Activated gamma-delta T cell (primary cell): ENCODE data around the gene CTRL.
A peak's percentile ranks its signal among the peaks of the same experiment; 100 is the strongest.
"Not testable (repeated sequence)": the region's sequence is repeated elsewhere in the genome, so short reads cannot be mapped to it uniquely, and the experiment has no call there.

Experiments
- DNase-seq: peaks from one replicate; lab custom pipeline; 2025; lab: John Stamatoyannopoulos, UW

Gene CTRL

GRCh38 chr16:67924140-67924906 lies 7.3 kb downstream of the CTRL start:
- DNase-seq: no peak

GRCh38 chr16:67923414-67924116 lies 8.1 kb downstream of the CTRL start:
- DNase-seq: no peak

GRCh38 chr16:67922740-67923139 lies 8.9 kb downstream of the CTRL start:
- DNase-seq: no peak

- no peak for DNase-seq
Measured at GRCh38 chr16:67922221-67922620, 9.4 kb downstream of the CTRL start.

GRCh38 chr16:67919622-67920221 lies 11.9 kb downstream of the CTRL start:
- DNase-seq: no peak

GRCh38 chr16:67917852-67918236 lies 13.8 kb downstream of the CTRL start:
- no peak for DNase-seq

- no peak for DNase-seq
Measured at GRCh38 chr16:67917140-67917851, 14.4 kb downstream of the CTRL start.

- no peak for DNase-seq
Measured at GRCh38 chr16:67915831-67916723, 15.6 kb downstream of the CTRL start.

- not testable (repeated sequence) for DNase-seq
Measured at GRCh38 chr16:67915496-67915769, 16.2 kb downstream of the CTRL start.

- no peak for DNase-seq
Measured at GRCh38 chr16:67914758-67915495, 16.7 kb downstream of the CTRL start.

- DNase-seq: no peak
Measured at GRCh38 chr16:67910158-67910557, 21.5 kb downstream of the CTRL start.

GRCh38 chr16:67909056-67909742 lies 22.5 kb downstream of the CTRL start:
- no peak for DNase-seq

- no peak for DNase-seq
Measured at GRCh38 chr16:67907397-67908180, 24.1 kb downstream of the CTRL start.

- no peak for DNase-seq
Measured at GRCh38 chr16:67902831-67903230, 28.8 kb downstream of the CTRL start.

- DNase-seq: no peak
Measured at GRCh38 chr16:67901734-67902133, 29.9 kb downstream of the CTRL start.

- no peak for DNase-seq
Measured at GRCh38 chr16:67897231-67897630, 34.4 kb downstream of the CTRL start.

- DNase-seq: no peak
Measured at GRCh38 chr16:67893743-67894399, 37.8 kb downstream of the CTRL start.

- DNase-seq: peak; percentile 92
Measured at GRCh38 chr16:67892899-67893742, 38.5 kb downstream of the CTRL start, which contains the start of gene PSKH1. Gene PSKH1 (plus strand): TSS chr16:67893254. CDS start chr16:67908750, 15,496 bp downstream.
